ENCODE data around the gene NRCAM. TPM values are rescaled to one million over a fixed set of nuclear protein-coding genes. Genes with fewer than 3 reads are reported as not detected.

The NRCAM gene
- total RNA-seq, 1 donor from 2014 or later: 16.2 TPM

DNA sequence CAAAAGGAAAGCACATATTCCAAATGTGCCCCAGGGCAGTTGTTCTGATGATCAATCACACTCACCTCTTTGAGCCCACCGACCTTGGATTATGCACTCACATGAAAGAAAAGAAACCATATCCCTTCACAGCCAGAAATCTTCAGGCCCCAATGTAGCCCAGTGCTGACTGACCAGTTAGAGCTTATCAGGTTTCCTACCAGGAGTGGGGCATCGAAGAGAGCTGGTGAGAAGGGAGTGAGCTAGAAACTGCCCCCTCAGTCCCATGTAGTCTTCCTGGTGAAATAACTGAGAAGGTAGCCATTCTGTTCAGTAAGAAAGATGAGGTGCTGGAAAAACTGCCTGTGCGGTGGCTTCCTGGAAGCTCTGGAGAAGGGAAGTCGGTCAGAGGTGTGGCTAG is 32.2 kb downstream of the NRCAM start:
- no peak for DNase-seq

DNA sequence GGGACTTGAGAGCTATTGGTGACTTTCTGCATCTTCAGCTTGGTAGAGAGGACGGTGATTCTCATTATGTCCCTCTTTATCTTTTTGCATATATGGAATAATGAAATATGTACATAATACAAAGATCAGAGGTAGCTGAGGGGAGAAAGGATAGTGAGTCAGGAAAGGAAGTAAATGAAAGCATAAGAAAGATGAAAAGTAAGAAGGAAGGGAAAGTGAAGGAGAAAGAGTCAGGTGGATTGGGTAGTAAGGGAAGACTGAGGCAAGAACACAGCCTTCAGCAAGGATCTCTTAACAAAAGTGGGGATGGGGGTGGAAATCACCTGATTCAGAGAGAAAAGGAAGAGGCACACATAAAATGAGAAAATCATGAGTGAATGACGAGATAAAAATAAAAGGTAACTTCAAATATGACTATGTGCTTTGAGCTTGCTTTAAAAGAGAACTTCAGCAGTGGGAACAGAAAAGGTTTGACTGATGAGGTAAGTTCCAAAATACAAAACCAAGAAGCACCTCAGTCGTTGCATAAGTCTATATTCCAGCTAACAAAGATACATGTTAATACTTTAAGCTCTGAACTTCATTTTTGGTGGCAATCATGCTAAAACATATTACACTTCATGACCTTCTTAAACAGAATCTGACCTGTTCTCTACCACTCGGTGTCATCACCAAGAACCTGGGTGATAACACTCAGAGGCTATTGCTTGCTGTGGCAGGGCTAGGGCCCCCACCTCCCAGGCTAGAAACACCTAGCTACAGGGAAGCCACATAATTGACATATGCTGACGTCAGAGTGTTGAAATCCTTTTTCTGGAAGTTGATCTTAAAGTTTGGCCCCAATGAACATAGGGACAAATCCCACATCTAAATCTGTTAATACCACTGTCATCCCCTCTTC is 32.9 kb downstream of the NRCAM start:
- no peak for DNase-seq

DNA sequence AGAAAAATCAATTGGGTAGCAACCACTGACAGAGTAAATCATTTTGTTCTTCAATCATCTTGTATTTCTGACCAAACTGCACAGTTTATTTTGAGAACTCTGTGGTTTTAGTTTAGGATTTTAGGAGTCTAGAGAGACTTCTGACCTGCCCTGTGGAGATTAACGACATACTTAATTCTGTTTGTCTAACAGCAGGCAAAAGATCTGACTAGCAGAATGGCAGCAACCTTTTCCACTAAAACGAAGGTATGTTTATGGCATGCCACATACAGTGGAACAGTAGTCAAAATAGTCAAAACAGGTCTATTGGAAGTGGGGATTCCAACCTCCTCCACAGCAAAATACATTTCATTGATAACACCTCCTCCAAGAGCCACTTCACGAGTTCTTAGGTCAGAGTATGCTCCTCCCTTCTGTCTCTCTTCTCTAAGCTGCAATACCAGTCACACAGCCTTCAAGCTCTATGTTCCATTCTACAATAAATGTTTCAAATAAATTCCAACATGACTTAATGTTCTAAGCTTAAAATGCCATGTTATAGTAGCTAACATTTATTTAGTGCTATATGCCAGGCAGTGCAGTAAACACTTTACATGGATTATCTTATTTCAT is 34.4 kb downstream of the NRCAM start:
- DNase-seq: no peak

DNA sequence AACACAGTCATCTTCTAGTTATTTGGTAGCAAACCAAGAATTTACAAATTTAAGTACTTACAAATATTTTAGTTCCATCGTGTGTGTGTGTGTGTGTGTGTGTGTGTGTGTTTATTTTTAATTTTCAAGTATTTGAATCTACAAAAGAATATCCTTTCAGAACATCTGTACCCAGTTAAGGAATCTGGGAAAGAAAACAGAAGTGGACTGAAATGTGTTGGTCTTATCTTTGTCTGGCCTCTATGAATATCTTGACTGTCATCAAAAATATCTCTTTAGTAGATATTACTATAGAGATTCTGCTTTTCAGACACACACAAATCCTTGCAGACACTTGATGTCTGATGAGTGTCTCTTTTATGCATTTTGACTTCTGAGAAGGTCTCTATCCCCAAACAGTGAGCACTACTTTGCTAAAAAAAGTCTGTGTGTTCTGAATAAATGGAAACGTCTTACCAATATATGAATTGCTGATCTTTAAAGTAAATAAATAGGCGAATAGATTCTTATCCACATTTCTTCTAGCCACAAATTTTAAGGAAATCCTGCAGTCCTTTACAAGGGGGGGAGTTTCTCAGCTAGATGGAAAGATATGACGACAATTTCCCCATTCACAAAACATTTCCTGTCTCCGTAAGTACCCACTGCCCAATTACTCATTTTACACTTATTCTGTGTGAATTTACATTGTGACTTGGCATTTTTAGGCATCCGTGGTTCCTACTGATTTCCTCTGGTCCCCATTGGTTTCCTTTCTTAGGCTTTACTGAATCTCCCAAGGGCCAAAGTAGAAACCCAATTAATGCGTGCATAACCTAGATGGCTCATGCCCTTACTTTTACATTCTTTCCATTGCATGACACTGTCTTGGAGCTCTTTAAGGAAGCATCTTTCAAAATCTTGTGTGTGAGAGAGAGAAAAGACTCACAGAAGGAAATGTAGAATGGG is 36.0 kb downstream of the NRCAM start:
- no peak for DNase-seq

DNA sequence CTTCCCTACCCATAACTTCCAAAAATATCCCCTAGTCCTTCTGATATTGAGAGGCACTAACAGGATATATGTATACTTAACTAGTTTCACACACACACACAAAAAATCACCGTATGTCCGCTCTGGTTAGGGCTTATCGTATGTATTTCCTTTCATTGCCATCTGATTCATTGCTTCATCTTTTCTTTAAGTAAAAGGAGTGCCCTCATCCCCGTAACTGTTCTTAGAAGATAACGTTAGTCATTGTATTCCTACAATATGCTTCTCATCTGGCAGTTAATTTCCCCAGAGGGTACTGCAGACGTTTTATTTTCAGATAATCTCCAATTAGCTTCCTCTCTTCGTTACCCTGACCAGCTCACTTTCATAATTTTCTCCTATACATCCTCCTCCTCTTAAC is 37.3 kb downstream of the NRCAM start:
- no peak for DNase-seq

DNA sequence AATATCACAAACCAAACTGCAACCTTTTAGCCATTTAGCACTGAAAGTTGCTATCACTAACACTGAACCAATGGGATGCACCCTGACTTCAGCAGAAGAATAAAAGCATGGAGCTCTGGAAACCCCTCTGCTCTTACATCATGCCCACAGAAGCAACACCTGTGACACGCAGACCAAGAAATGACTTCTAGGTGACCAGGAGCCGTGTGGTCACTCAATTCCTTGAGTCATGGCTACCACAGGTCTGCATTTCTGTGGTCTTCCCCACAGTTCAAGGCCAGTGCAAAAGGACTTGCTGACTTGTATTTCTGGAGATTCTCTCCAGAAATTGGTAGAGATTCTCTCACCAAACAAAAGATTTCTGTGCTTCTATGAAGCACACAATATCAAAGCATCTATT is 38.3 kb downstream of the NRCAM start:
- no peak for DNase-seq

DNA sequence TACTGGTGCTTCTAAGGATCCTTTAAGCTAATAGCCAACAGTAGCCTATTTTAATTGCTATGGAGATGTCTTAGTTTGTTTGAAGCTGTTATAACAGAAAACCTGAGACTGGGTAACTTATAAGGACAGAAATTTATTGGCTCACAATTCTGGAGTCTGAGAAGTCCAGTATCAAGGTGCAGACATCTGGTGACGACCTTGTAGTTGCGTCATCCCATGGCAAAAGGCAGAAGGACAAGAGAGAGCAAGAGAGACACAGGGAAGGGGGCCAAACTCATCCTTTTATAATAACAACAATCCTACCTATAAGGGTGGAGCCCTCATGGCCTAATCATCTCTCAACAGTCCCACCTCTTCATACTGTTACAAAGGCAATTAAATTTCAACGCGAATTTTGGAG is 39.1 kb downstream of the NRCAM start:
- no peak for DNase-seq

DNA sequence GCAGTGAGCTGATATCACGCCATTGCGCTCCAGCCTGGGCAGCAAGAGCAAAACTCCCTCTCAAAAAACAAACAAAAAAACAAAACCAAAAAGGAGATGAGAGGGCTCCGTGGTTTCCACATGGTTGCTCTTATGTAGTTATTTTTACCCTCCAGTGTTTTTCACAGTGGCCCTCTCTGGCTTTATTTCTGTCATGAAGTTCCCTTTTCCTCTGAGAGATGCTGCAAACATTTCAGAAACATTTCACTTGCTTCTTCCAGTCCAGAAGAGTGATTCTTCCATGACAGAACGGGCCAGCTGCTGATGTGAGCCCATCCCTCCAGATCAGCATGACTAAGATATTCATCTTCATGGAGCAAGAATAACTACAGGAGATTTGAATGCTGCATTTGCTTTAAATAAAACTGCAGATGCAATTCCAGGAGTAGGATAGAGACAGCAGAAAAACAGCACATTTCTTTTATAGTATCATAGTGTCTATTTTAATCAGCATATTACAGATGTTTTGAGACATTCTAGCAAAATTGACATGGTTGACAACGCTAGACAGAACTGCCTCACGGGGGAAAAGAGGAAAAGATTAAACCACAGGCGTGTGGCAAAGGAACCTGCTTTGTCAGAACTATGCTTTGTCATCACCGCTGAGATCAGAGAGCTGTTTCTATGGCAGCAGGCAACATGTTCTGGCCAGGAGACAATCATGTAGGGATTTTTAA is 40.3 kb downstream of the NRCAM start:
- peak; percentile 71 for DNase-seq

DNA sequence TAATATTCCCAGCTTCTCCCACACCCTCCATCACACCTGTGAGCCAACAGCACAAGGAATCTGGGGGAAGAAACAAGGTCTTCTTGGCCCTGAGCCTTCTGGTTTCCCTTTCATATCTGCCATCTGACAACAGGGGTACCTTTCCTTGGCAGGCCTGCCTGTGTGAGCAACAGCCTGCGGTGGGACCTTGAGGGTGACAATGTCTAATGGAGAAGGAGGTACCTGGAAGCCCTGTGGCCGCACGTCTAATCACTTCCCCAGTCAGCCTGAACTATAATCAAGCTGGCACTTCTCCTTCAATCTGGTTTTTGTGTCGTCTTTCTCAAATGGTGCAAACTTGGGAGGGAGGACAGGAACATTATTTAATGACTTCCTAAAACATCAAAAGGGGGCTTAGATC is 41.2 kb downstream of the NRCAM start:
- no peak for DNase-seq

DNA sequence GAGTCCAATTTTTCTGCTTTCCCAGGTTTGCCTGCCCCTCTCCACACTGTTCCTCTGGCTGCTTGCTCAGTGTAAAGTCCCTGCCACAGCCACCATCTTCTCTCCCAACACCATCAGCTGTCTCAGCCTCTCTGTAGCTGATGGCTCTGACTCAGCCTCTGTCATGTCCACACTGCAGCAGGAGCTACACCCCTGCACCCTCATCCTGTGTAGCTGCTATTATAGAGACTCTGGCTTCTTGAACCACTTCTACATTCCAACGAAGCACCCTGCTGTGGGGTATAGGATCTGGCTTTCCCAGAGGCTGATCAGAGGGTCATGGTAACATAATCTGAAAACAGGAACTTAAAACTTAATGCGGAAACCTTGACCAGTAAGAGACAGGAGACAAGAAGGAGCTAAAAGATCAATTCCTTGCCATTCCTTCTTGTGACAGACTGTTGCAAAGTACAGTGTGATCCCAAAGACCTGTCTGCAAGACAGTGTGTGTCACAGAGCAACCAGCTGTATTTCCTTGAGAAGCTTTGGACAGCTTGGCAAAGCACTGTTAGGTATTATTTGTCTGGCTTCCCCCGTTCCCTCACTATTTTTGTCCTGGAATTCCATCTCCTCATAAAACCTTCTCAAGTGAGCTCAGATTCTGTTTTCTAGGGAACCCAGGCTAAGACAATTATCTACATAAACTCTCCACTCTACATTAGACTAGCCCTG is 42.3 kb downstream of the NRCAM start:
- DNase-seq: peak; percentile 35

DNA sequence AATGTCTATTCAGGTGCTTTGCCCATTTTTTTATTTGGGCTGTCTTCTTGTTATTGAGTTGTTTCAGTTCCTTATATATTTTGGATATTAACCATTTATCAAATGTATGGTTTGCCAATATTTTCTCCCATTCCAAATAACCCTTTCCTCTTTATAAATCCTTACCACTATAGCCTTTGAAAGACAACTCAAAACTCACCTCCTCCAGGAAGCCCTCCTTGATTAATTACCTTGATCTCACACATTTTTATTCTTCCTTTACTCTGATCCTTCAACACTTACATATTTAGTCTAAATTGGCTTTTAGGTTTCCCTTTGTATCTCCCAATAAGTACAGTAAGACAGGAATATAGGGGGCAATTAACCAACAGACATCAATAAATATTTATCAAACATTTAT is 42.9 kb downstream of the NRCAM start:
- DNase-seq: no peak

DNA sequence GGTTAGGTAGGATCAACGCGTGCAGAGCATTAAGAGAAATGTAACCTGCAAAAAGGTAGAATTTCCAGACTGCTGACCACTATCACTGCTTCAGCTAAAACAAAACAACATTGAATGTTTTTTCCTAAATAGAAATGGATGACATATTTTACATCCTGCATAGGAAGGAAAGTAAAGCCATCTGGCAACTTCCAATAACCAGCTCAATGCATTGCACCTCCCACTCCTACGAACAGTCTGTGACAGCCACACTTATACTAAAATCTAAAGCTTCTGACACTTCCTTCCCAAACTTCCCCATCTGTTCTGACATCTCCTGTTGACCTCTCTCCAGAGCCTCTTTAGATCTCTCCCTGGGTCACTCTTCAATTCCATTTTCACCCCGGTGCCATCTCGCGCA is 47.1 kb downstream of the NRCAM start:
- no peak for DNase-seq

DNA sequence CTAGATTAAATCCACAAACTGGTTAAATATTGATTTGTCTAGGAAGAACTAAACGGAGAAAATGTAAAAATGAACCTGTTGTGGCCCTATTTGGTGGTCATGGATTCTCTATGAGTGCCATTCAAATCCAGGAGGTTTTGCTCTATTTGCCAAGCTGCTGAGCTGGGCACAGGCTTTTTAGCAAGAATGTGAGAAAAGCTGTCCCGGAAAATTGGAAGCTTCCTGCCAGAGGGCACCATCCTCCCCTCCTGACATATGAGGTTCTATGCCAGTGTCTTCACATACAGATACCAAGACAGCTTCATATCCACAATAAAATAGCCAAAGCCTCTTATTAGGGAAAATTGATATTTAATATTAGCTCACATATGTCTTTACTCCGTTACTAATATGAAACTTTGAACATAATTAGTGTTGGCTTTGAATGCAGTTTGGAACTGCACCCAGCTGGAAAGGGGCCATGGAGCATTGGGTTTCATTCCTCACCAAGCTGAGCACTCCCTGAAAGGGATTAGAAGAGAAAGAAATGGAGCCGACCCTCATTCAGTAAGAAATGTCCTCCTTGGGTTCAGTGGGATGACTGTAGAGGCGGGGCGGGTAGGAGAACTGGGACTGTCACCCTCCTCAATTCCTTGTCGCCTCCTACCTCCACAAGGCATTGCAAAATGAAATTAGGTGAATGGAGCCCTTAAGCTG is 47.8 kb downstream of the NRCAM start:
- peak; percentile 87 for DNase-seq

DNA sequence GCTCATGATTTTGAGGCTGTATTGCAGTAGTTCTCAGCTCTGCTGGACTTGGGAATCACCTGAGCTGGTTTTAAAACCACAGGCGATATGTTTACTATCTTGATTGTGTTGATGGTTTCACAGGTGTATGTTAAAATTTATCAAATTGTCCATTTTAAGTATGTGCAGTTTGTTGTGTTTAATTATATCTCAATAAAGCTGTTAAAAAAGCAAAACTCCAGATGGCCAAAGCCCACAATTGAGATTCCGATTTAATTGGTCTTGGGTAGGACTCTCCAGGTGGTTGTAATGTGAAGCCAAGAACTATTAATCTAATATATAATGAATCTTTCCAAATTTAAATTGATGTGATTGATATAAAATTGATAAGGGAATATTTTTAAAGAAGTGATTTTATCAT is 48.6 kb downstream of the NRCAM start:
- DNase-seq: no peak

DNA sequence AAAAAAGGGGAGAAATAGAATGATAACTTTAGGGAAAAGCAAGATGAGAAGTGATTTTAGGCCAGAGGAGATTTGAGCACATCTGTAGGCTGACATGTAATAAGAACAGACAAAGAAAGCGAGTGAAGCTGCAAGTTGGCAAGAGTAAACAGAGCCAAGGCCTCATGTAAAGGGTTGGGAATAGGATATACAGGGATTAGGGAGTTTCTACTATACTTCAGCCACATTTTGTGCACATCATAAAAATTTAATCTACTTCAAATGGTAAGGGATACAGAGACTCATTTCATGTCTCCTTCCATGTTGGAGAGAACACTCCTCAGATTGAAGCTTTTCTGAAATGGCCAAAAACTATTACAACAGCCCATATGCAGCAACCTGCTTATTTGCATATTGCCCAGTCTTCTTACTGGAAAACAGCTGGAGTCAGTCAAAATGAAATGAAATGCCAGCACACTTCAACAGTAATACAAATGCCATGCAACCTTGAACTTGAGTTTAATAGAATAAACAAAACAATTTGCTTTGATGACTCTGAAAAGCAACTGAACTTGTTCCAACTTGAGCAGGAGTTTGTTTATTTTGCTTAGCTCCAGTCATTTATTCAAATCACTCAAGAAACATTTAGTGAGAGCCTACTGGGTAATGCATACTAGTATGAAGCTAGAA is 49.9 kb downstream of the NRCAM start:
- DNase-seq: peak; percentile 52

DNA sequence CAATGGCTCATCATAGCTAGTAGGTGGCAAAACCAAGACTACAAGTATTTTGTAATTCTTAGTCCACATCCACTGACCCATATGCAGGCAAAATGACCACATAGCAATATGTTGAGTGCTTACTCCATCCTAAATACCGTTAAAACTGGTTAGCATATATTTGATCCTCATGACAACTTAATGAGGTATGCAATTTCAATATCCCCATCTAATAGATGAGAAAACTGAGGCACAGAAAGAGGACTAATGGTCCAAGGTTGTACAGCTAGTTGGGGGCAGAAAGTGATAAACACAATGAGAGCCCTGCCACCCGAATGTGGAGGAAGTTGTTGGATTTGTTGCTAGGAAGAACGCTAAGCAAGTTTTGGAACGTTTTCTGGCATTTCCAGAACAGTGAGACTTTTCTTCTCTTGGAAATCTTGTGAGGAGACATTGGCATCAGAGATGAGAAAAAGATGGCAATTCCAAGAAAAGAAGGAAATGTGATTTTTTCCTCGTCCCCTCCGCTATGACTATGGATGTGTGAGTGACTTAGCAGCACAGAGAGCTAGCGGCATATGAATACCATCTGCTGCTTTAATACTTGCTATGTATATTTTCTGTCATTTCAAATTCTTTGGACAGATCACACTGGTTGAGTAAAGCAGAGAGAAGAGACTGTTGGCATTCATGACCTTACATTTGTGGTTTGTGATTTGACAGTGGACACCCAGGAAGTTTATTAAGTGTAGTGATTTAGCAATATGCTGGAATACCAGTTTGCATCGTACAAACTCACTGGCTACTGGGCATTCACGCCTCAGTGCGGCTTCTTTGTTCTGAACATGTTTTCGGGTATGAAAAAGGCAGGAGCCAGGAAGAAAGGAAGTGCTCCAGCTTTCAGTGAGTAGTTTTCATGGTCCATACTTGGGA is 51.5 kb downstream of the NRCAM start:
- DNase-seq: no peak

DNA sequence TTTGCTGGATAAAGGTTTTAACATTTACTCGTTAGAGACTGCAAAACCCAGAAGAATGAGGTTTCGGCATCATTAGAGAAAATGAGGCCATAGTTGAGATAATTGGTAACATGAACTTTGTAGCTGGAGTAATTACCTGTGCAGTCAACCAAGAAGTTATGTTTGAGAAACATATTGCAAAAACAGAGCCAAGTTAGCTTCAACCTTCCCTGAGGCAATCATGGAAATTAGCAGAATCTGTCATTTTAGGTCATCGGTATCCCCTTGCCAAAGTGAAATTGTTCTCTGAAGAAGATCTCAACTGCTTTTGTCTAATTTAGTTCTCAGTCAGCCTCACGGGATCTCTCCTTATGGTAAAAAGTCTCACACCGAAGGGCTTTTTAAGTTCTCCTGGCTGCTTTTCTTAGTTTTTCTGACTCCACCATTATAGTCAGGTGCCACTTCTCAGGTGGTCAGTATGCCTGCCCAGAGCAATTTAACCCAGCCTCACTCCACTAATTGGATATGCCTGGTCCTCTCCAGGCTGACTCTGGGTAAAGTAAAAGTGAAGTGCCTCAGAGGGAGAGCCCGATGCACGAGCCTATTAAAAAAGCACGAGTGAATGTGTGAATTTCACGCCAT is 52.5 kb downstream of the NRCAM start:
- DNase-seq: no peak

DNA sequence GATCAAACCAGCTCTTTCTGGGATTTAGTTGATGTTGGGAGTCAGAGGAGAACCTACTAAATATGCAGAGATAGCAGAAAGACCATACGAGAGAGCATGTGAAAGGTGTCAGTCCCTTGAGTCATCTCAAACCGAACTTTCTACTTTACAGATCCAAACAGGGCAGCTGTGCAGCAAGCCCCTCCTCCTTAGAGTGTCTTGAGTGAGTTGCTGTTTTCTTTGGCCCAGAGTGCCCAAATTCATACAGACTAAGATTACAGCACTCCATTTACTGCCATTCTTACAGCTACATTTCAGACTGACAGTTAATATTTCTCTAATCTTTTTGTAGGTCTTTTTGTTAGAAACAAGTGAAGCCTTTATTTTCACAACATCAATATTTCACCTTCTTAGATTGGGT is 53.4 kb downstream of the NRCAM start:
- DNase-seq: no peak

DNA sequence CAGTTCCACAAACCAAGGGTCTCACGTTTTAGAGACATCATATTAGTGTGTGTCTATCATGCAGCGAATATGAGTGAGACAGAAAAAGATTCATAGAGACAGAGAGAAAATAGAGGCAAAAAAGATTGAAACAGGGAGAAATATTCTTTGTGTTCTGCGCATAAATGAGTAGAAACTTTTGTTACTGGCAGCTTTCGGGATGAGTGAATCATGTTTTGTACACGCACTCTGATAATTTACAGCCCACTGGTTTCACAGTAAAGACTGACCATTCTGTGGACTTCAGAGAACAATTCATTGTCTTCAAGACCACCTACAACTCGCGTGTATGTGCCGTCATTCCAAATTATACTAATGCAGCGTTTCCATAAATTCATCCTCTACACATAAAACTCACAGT is 60.2 kb downstream of the NRCAM start:
- no peak for DNase-seq
